ENCODE data around the gene TXK.
A peak's percentile ranks its signal among the peaks of the same experiment; 100 is the strongest.

Gene TXK

GRCh38 chr4:48058617-48059530, 75.2 kb downstream of the TXK start:
- DNase-seq (ENCODE audit: low spot score): no peak
- FAIRE-seq: no peak

- no peak for FAIRE-seq
- no peak for DNase-seq (ENCODE audit: low spot score)
Measured at GRCh38 chr4:48051078-48051477, 83.0 kb downstream of the TXK start.

GRCh38 chr4:48049483-48049882, 84.6 kb downstream of the TXK start:
- DNase-seq (ENCODE audit: low spot score): no peak
- no peak for FAIRE-seq

- FAIRE-seq (peak; percentile 5), DNase-seq (ENCODE audit: low spot score) (no peak)
Measured at GRCh38 chr4:48047896-48048295, 86.2 kb downstream of the TXK start.

GRCh38 chr4:48047421-48047844, 86.6 kb downstream of the TXK start:
- FAIRE-seq (no peak), DNase-seq (ENCODE audit: low spot score) (no peak)

GRCh38 chr4:48046059-48046458, 88.0 kb downstream of the TXK start:
- no peak for DNase-seq (ENCODE audit: low spot score)
- FAIRE-seq: no peak

- DNase-seq (ENCODE audit: low spot score): no peak
- FAIRE-seq: no peak
Measured at GRCh38 chr4:48044298-48044697, 89.8 kb downstream of the TXK start.

- DNase-seq (ENCODE audit: low spot score) (no peak), FAIRE-seq (no peak)
Measured at GRCh38 chr4:48043504-48043903, 90.5 kb downstream of the TXK start.

- no peak for FAIRE-seq
Measured at GRCh38 chr4:48042979-48043461, 91.0 kb downstream of the TXK start.

GRCh38 chr4:48041535-48042137, 92.4 kb downstream of the TXK start:
- FAIRE-seq (no peak), DNase-seq (ENCODE audit: low spot score) (no peak)

More at GRCh38 chr4:48042979-48043461, 91.0 kb downstream of the TXK start:
- no peak for DNase-seq (ENCODE audit: low spot score)

GRCh38 chr4:48039561-48039960, 94.5 kb downstream of the TXK start:
- DNase-seq (ENCODE audit: low spot score) (no peak), FAIRE-seq (no peak)

- FAIRE-seq (no peak), DNase-seq (ENCODE audit: low spot score) (no peak)
Measured at GRCh38 chr4:48038666-48039065, 95.4 kb downstream of the TXK start.

- DNase-seq (ENCODE audit: low spot score) (no peak), FAIRE-seq (no peak)
Measured at GRCh38 chr4:48037117-48037462, 97.0 kb downstream of the TXK start.

GRCh38 chr4:48035952-48036351, 98.1 kb downstream of the TXK start:
- DNase-seq (ENCODE audit: low spot score) (no peak), FAIRE-seq (no peak)

GRCh38 chr4:48033825-48034413, 100.1 kb downstream of the TXK start:
- DNase-seq (ENCODE audit: low spot score) (peak; percentile 37), FAIRE-seq (no peak)

GRCh38 chr4:48033412-48033811, 100.6 kb downstream of the TXK start:
- no peak for FAIRE-seq
- DNase-seq (ENCODE audit: low spot score): no peak

GRCh38 chr4:48032721-48033120, 101.3 kb downstream of the TXK start:
- no peak for FAIRE-seq
- no peak for DNase-seq (ENCODE audit: low spot score)

GRCh38 chr4:48031802-48032525, 102.1 kb downstream of the TXK start:
- FAIRE-seq (no peak), DNase-seq (ENCODE audit: low spot score) (no peak)

- FAIRE-seq: no peak
- DNase-seq (ENCODE audit: low spot score): no peak
Measured at GRCh38 chr4:48030470-48030869, 103.6 kb downstream of the TXK start.

GRCh38 chr4:48028696-48029095, 105.4 kb downstream of the TXK start:
- FAIRE-seq (no peak), DNase-seq (ENCODE audit: low spot score) (no peak)

GRCh38 chr4:48027653-48028052, 106.4 kb downstream of the TXK start:
- FAIRE-seq (no peak), DNase-seq (ENCODE audit: low spot score) (no peak)

GRCh38 chr4:48025005-48025404, 109.0 kb downstream of the TXK start:
- FAIRE-seq: no peak

More at GRCh38 chr4:48025005-48025404, 109.0 kb downstream of the TXK start:
- no peak for DNase-seq (ENCODE audit: low spot score)

Data from urothelium cell line (cell line).